Measurements from ENCODE around the gene GABARAP. TPM values are rescaled to one million over a fixed set of nuclear protein-coding genes. Genes with fewer than 3 reads are reported as not detected.

Gene GABARAP
- total and polyA plus RNA-seq, 2 of the 13 experiments (the other 11 are each of a cell fraction or from before 2014, with no cell fraction given) = 161 to 310 TPM

GRCh38 chr17:7249214-7249613, 7.0 kb upstream of the GABARAP start:
- H3K79me2 ChIP-seq (ENCODE audit: insufficient read depth, low read length) = peaks cover 53% of the 10 kb centered on the region
- H3K9ac ChIP-seq (ENCODE audit: insufficient read depth, low read depth, low read length) = peak overlapping the region; percentile 24; the same call in 1 of the 2 replicates
- WGBS (ENCODE audit: low lambda C conversion rate) = 96% methylated on average over 6 of the region's 6 CpGs
- POLR2A ChIA-PET = interaction anchor here (1.4 to 1.6 kb wide), 3 partner anchors 10 to 15 kb away, joined by 4 to 5 read pairs (median 5); partner anchors contain the start of genes DVL2 and PHF23
- BruUV-seq (replicated peaks) = no TSS peak
- no peak for FAIRE-seq
- no peak for DNase-seq (ENCODE audit: low spot score)
- intact Hi-C loops (cut with micrococcal nuclease; ENCODE audit: unreplicated experiment) (no loop called here), in situ Hi-C loops (cut with HindIII; ENCODE audit: extremely low pct_ligation_motif_present, low pct_unique_long_range_greater_than_20kb) (no loop called here)
- H4K20me1 ChIP-seq (ENCODE audit: insufficient read depth, low read length) = no peaks in the 10 kb centered on the region
- ATAC-seq = no peak
- peaks cover 34% of the 10 kb centered on the region for H3K4me1 ChIP-seq (ENCODE audit: insufficient read depth, low read length)
- peak overlapping the region; percentile 90 for H3K4me2 ChIP-seq (ENCODE audit: low read depth, low read length)
- peak overlapping the region in 1 of 3 experiments; percentile 20; a peak in 1 of 6 replicates for H3K4me3 ChIP-seq (replicated peaks in 1 of 3; ENCODE audit: insufficient read depth in 1 of 3, low read depth in 2 of 3, low read length in 3 of 3)
- TF ChIP-seq NR2C2 (CRISPR knock-in tag; IDR thresholded peaks at IDR 0.05; ENCODE audit: borderline replicate concordance) (no peak), RBM39 (IDR thresholded peaks at IDR 0.05; ENCODE audit: low read depth, low read length, poor library complexity, severe bottlenecking) (no peak), IKZF1 (IDR thresholded peaks at IDR 0.05) (no peak), PRDM4 (CRISPR knock-in tag; IDR thresholded peaks at IDR 0.05; ENCODE audit: borderline replicate concordance) (no peak), JUND (CRISPR knock-in tag; IDR thresholded peaks at IDR 0.05) (no peak), KLF16 (CRISPR knock-in tag; IDR thresholded peaks at IDR 0.05) (no peak)
- H3K36me3 ChIP-seq (replicated peaks in 1 of 2; ENCODE audit: control insufficient read depth in 1 of 2, insufficient read depth in 2 of 2, low read length in 2 of 2) = peaks cover 6 to 25% of the 10 kb centered on the region in 2 experiments; a peak in 4 of 5 replicates
- H3K27ac ChIP-seq (ENCODE audit: extremely low read length, insufficient read depth, low read length) = no peak overlapping the region
- H3K9me3 ChIP-seq (ENCODE audit: low read length) = no peaks in the 10 kb centered on the region
- H3K27me3 ChIP-seq (ENCODE audit: control insufficient read depth in 1 of 2, insufficient read depth in 2 of 2, low read length in 2 of 2) = peaks cover 0 to 2% of the 10 kb centered on the region in 2 experiments; a peak in 1 of 5 replicates
- no peak overlapping the region for H2AFZ ChIP-seq (ENCODE audit: low read length)
- CTCF ChIA-PET (ENCODE audit: low intra/inter-chr PET ratio, low total read pairs) = no interaction called here
